ENCODE results near the gene LACTB. TPM values are rescaled to one million over a fixed set of nuclear protein-coding genes. Genes with fewer than 3 reads are reported as not detected.

The LACTB gene
- total RNA-seq, 4 donors from 2014 or later: 9.7 to 22.6 (median 12.1) TPM

DNA sequence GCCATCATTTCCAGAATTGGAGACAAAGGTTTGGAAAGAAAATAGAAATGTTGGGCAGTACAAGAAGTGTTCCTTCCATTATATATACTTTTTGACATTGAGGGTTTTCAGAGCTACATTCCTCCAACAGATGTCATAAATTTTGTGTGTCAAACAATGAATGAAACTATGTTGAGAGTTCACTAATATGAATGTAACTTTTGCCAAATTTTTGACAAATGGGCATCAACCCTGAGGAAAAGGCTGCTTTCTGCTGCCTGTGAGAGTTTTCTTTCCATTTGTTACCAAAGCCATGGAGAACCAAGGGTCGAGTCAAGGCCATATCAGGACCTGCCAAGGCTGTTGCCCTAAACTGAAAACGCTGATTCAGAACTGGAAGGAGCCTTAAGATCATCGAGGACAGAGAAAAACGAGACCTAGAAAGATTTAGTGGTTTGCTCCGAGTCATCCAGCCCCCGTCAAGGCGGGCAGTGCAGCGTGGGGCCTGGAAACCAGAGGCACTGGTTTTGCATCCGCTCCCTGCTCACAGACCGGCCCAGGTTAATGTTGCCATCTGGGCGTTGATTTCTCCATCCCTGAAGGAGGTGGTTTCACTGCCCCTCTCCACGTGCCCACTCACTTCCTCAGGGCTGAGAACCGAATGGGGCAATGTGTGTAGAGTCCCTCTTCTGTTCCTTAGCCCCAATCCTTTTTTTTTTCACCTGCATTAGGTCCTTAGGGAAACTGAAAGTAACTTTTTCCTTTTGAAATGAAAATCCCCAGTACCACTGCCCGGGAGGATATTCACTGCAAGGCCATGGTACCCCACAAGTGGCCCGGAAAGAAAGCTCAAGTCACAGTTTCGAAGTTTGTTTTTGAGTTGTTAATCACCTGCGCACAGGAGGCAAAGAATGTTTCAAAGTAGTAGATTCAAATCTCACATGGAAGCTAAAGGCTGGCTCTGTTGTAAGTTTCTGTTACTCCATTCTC lies 46.4 kb upstream of the LACTB start:
- DNase-seq: no peak
- no peaks in the 10 kb centered on the region for H3K9me3 ChIP-seq
- peak overlapping the region in 3 of 4 donors; percentile 12 to 55 (median 43) for H3K27ac ChIP-seq
- H3K4me1 ChIP-seq: peaks cover 0 to 16% (median 0%) of the 10 kb centered on the region in 3 donors
- TF ChIP-seq POLR2A (IDR thresholded peaks at IDR 0.05): no peak
- TF ChIP-seq, protein P1, sequence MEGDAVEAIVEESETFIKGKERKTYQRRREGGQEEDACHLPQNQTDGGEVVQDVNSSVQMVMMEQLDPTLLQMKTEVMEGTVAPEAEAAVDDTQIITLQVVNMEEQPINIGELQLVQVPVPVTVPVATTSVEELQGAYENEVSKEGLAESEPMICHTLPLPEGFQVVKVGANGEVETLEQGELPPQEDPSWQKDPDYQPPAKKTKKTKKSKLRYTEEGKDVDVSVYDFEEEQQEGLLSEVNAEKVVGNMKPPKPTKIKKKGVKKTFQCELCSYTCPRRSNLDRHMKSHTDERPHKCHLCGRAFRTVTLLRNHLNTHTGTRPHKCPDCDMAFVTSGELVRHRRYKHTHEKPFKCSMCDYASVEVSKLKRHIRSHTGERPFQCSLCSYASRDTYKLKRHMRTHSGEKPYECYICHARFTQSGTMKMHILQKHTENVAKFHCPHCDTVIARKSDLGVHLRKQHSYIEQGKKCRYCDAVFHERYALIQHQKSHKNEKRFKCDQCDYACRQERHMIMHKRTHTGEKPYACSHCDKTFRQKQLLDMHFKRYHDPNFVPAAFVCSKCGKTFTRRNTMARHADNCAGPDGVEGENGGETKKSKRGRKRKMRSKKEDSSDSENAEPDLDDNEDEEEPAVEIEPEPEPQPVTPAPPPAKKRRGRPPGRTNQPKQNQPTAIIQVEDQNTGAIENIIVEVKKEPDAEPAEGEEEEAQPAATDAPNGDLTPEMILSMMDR (IDR thresholded peaks at IDR 0.05): no peak
- intact Hi-C loops (cut with DNase I): no loop called here
- peak overlapping the region in 1 of 4 donors; percentile 13 for H3K4me3 ChIP-seq
- WGBS, 2 donors: 58 to 68% methylated on average over 16 to 17 of the region's 17 CpGs
- H3K36me3 ChIP-seq: peaks cover 0 to 7% (median 0%) of the 10 kb centered on the region in 3 donors
- H3K27me3 ChIP-seq: peaks cover 0 to 7% (median 0%) of the 10 kb centered on the region in 4 donors

GRCh38 chr15:63075984-63076713 lies 45.5 kb upstream of the LACTB start:
- intact Hi-C loops (cut with DNase I): no loop called here
- peaks cover 0 to 16% (median 0%) of the 10 kb centered on the region in 3 donors for H3K4me1 ChIP-seq
- H3K27ac ChIP-seq: peak overlapping the region in 3 of 4 donors; percentile 12 to 55 (median 16)
- WGBS, 2 donors: 64 to 69% methylated on average over 5 to 11 of the region's 12 CpGs
- peaks cover 0 to 7% (median 0%) of the 10 kb centered on the region in 4 donors for H3K27me3 ChIP-seq
- H3K4me3 ChIP-seq: no peak overlapping the region
- no peak for DNase-seq
- TF ChIP-seq, protein P1 (IDR thresholded peaks at IDR 0.05): no peak
- TF ChIP-seq POLR2A (IDR thresholded peaks at IDR 0.05): no peak
- no peaks in the 10 kb centered on the region for H3K9me3 ChIP-seq
- peaks cover 0 to 6% (median 0%) of the 10 kb centered on the region in 3 donors for H3K36me3 ChIP-seq

DNA sequence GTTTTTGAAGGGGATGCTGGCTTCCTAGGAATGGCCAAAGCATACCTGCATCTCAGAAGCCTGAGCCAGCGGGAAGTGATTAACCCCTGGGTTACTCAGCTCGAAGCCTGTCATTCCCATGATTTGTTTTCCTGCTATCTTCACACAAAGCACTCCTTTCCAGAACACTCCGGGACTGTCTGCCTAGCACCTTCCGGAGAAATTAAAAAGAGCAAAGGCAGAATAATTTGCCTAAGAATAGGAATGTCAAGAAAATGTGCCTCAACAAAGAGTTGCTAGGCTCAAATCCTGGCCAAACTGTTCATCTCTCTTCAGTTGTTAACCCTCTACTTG lies 45.0 kb upstream of the LACTB start:
- DNase-seq: no peak
- intact Hi-C loops (cut with DNase I): no loop called here
- Histone ChIP-seq H3K4me3 (no peak overlapping the region), H3K27ac (no peak overlapping the region), H3K9me3 (no peaks in the 10 kb centered on the region), H3K36me3 (peaks cover 0 to under 1% (median 0%) of the 10 kb centered on the region in 3 donors), H3K4me1 (peaks cover 0 to 16% (median 0%) of the 10 kb centered on the region in 3 donors), H3K27me3 (peaks cover 0 to 7% (median 0%) of the 10 kb centered on the region in 4 donors)
- TF ChIP-seq, protein P1 (IDR thresholded peaks at IDR 0.05): no peak
- TF ChIP-seq POLR2A (IDR thresholded peaks at IDR 0.05): no peak
- 74 to 80% methylated on average over 4 of the region's 4 CpGs for WGBS, 2 donors

- H3K4me1 ChIP-seq: peaks cover 0 to 16% (median 0%) of the 10 kb centered on the region in 3 donors
- H3K4me3 ChIP-seq: no peak overlapping the region
- 65 to 67% methylated on average over 5 to 6 of the region's 6 CpGs for WGBS, 2 donors
- H3K27ac ChIP-seq: no peak overlapping the region
- no peak for DNase-seq
- H3K27me3 ChIP-seq: peaks cover 0 to 7% (median 0%) of the 10 kb centered on the region in 4 donors
- H3K9me3 ChIP-seq: no peaks in the 10 kb centered on the region
- TF ChIP-seq POLR2A (IDR thresholded peaks at IDR 0.05): no peak
- TF ChIP-seq, protein P1 (IDR thresholded peaks at IDR 0.05): no peak
- intact Hi-C loops (cut with DNase I): no loop called here
- no peaks in the 10 kb centered on the region for H3K36me3 ChIP-seq
Observed at GRCh38 chr15:63077952-63078351, 43.7 kb upstream of the LACTB start.

Measured in esophagus squamous epithelium (tissue), 5 donors.